ENCODE results near the gene CDR2L.
"Not testable (repeated sequence)": the region's sequence is repeated elsewhere in the genome, so short reads cannot be mapped to it uniquely, and the experiment has no call there.

Gene CDR2L

DNA sequence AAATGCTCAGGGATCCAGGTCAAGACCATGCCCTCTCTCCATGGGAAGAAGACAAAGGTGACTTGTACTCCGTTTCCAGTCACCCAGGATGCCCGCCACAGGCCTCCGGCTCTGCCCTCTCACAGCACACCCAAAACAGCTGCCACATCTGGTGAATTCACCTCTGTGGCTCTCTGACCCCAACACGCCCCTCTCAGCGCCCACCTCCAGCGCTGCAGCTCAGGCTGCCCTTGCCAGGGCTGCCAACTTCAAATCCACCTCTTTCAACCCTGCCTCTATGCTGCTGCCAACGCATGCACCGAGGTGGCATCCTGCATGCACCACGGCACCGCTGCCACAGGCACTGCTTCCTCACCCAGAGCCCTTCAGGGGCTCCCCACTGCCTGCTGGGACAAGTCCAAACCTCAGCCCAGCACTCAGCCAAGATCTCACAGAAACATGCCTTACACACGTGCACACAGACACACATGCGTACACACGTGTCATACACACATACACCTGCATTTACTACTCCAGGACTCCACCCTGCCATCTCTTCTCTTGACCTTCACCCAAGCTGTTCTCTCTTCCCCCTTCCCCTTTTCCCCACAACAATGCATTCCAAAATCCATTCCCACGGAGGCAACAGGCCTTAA is 22.3 kb upstream of the CDR2L start:
- no peak overlapping the region for H3K4me3 ChIP-seq (ENCODE audit: low read depth, low read length)
- DNase-seq (ENCODE audit: low read depth), result no peak
- TF ChIP-seq, protein P1, sequence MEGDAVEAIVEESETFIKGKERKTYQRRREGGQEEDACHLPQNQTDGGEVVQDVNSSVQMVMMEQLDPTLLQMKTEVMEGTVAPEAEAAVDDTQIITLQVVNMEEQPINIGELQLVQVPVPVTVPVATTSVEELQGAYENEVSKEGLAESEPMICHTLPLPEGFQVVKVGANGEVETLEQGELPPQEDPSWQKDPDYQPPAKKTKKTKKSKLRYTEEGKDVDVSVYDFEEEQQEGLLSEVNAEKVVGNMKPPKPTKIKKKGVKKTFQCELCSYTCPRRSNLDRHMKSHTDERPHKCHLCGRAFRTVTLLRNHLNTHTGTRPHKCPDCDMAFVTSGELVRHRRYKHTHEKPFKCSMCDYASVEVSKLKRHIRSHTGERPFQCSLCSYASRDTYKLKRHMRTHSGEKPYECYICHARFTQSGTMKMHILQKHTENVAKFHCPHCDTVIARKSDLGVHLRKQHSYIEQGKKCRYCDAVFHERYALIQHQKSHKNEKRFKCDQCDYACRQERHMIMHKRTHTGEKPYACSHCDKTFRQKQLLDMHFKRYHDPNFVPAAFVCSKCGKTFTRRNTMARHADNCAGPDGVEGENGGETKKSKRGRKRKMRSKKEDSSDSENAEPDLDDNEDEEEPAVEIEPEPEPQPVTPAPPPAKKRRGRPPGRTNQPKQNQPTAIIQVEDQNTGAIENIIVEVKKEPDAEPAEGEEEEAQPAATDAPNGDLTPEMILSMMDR (IDR thresholded peaks at IDR 0.05; ENCODE audit: insufficient read depth, low read depth, low read length, missing control alignments), result no peak

DNA sequence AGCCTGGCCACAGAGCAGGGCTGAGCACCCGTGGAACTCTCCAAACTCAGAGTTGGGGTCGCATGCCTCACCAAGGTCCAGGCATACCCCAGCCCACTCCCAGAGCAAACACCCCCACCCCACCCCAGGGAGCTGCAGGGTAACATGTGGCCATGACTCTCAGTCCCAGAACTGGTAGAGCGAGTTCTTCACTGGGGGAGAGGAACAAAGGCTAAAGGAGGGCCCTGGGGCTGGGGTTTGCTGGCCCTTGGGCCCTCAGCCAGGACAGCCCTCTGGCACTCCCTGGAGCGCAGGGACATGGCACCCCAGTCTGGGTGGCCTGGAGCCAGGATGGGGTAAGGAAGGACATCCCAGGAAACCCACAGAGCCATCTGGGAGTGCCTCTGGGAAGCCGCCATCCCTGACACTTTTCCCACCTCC is 19.1 kb upstream of the CDR2L start:
- H3K4me3 ChIP-seq (ENCODE audit: low read depth, low read length), result no peak overlapping the region

DNA sequence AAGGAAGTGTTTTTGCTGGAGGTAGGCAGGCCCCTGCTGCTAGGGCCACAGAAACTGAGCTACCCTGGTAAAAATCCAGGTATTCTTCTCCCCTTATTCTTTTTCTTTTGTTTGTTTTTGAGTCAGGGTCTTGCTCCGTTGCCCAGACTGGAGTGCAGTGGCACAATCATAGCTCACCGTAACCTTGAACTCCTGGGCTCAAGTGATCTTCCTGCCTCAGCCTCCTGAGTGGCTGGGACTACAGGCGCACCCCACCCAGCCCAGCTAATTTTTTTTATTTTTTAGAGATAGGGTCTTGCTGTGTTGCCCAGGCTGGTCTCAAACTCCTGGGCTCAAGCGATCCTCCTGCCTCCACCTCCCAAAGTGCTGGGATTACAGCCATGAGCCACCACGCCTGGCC is 17.9 kb upstream of the CDR2L start:
- not testable (repeated sequence) for H3K4me3 ChIP-seq (ENCODE audit: low read depth, low read length); DNase-seq (ENCODE audit: low read depth)

More for the DNA sequence above, 19.1 kb upstream of the CDR2L start:
- DNase-seq (ENCODE audit: low read depth), result no peak
- TF ChIP-seq, protein P1 (IDR thresholded peaks at IDR 0.05; ENCODE audit: insufficient read depth, low read depth, low read length, missing control alignments), result no peak

DNA sequence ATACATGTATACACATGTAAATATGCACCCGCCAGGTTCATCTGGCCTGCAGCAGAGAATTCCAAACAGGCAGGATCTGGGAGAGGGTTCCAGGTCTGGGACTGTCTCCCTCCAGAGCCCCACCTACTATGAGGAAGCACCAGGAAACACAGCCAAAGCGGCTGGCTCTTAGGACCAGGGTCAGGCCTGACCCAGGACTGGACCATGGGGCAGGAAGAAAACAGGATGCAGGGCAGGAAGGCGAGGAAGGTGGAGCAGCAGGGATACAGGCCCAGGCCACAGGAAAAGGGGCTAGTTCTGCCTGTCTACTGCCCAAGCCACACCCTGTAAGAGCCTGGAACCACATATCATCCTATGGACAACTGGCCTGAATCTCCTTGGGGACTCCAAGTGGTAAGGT is 17.0 kb upstream of the CDR2L start:
- TF ChIP-seq, protein P1 (IDR thresholded peaks at IDR 0.05; ENCODE audit: insufficient read depth, low read depth, low read length, missing control alignments), result no peak
- no peak overlapping the region for H3K4me3 ChIP-seq (ENCODE audit: low read depth, low read length)
- no peak for DNase-seq (ENCODE audit: low read depth)

DNA sequence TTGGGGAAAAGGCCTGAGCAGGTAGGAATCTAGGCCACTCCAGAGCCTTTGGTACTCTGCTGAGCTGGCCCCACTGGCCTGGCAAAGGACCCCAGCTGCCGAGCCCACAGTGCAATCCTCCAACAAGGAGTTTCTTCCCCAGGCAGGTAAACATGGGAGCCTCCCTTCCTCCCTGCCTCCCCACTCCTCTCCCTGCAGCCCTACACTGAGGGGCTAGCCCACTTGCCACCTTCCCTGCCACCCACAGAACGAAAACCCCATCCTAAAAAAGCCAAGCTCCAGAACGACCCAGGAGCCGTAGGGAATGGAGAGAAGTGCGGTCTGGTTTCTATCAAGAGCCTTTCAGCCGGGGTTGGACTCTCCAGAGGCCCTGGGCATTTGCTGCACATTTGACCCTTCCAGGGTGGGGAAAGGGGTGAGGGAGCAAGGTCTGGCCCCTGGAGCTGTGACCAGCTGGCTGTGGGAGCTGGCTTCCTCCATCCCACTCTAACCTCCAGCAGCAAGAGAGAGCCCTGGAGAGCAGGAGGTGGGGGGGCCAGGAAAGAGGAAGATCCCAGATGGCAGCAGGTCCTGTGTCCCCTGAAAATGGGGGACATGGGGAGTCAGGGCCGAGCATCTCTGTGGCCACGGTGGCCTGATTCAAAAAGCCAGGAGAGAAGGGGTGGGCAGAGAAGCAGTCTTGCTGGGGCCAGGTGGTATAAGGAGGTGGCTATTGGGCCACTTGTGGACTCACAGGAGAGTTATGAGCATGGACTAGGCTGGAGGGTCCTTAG is 16.2 kb upstream of the CDR2L start:
- no peak overlapping the region for H3K4me3 ChIP-seq (ENCODE audit: low read depth, low read length)
- TF ChIP-seq, protein P1 (IDR thresholded peaks at IDR 0.05; ENCODE audit: insufficient read depth, low read depth, low read length, missing control alignments), result no peak
- DNase-seq (ENCODE audit: low read depth), result no peak

DNA sequence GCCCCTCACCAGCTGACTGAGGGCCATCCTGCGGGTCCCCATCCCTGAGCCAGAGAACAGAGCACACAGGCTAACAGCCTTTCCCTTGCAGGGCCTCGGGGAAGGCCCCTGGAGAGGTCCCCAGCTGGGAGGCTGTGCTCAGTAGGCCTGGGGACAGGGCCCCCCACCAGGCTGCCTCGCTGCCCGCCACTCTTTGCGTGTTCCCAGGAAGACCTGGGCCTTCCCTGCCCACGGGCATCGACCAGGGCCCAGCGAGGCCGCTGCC is 15.7 kb upstream of the CDR2L start:
- no peak overlapping the region for H3K4me3 ChIP-seq (ENCODE audit: low read depth, low read length)
- DNase-seq (ENCODE audit: low read depth), result no peak
- TF ChIP-seq, protein P1 (IDR thresholded peaks at IDR 0.05; ENCODE audit: insufficient read depth, low read depth, low read length, missing control alignments), result no peak

DNA sequence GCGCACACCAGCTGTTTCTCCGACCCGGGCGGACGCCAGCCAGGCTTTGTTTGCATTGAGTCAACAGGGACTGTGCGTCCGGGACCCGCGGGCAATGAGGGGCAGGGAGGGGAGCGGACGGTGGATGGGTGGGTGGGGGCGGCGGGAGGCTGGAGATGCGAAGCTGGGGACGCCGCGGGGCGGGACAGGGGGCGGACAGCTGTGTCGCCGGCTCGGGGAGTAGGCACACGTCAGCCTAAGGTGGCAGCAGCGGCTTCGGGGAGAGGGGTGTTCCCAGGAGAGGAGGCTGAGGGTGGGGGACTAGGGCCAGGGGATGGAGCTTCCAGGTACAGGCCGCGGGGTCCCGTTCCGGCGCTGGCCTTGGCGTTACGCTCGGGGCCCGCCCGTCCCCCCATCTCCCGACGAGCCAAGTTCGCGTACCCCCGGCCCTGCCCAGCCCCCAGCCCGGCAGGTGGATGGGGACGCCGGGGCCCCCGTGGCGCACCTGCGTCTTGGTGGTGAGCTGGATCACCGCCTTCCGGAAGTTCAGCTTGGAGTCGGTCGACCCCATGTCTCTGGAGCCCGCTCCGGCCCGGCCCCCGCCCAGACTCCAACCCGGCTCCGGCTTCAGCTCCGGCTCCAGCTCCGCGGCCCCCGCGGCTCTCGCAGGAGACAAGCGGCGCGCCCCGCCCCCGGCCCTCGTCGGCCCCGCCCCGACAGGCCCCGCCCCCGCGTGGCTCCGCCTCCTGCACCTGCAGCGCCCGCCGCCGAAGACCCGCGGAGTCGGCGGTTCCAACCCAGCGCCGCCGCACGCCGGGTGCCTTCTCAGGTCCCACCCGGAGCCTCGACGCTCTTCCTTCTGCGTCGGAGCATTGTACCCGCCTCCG is 15.1 kb upstream of the CDR2L start, which contains the start of gene HID1:
TSS of gene HID1 (minus strand) at position 653 of the 866 bp plus-strand sequence. CDS start at position 550, 103 bp downstream.
- H3K4me3 ChIP-seq (ENCODE audit: low read depth, low read length), result peak within 1 kb of the TSS; percentile 35; the same call in 1 of the 2 replicates
- TF ChIP-seq, protein P1 (IDR thresholded peaks at IDR 0.05; ENCODE audit: insufficient read depth, low read depth, low read length, missing control alignments), result no peak
- DNase-seq (ENCODE audit: low read depth), result peak; percentile 37
